IMR-90 (cell line): ENCODE measurements around the gene ANKIB1. TPM values are rescaled to one million over a fixed set of nuclear protein-coding genes. Genes with fewer than 3 reads are reported as not detected.

Experiments
- ATAC-seq: fragments of 200-7000 bp; cut with Tn5 transposase; 2 replicates; pipeline ENCODE4 v1.9.1; 2020; ENCODE audit warnings: low read depth, mild to moderate bottlenecking, moderate library complexity
- BruUV-seq: library from RNA; stranded (reverse); fragments of 400-500 nt; replicated peaks from 2 replicates; lab custom pipeline; 2021; lab: Mats Ljungman, UMichigan
- CTCF ChIA-PET: fragments of 300-600 bp; formaldehyde crosslinking; extraction: SDS; loops from one replicate; lab custom pipeline; 2021; ENCODE audit warnings: antibody characterized with exemption; lab: Yijun Ruan, JAX
- POLR2A ChIA-PET: fragments of 300-600 bp; sonication (Branson Sonifier 250); formaldehyde crosslinking; loops from one replicate; lab custom pipeline; 2022; ENCODE audit warnings: antibody characterized with exemption; ENCODE audit not compliant: unreplicated experiment; lab: Charles Lee
- DNase-seq: peaks from one replicate; pipeline ENCODE4 v3.0.0; 2013
- H2AFZ ChIP-seq: replicated peaks from 2 replicates; pipeline ENCODE3; 2013; ENCODE audit warnings: low read length, mild to moderate bottlenecking; ENCODE audit not compliant: poor library complexity
- H2AK5ac ChIP-seq: 2 replicates; pipeline ENCODE4 v1.6.1; 2013; ENCODE audit warnings: low read depth, low read length, inconsistent platforms
- H2AK9ac ChIP-seq: replicated peaks from 2 replicates; pipeline ENCODE3; 2013; ENCODE audit warnings: mild to moderate bottlenecking, low read depth, low read length, moderate library complexity; ENCODE audit not compliant: poor library complexity
- H2BK120ac ChIP-seq: 2 replicates; pipeline ENCODE4 v1.6.1; 2013; ENCODE audit warnings: low read depth, low read length, inconsistent platforms
- H2BK15ac ChIP-seq: 3 replicates; pipeline ENCODE4 v1.6.1; 2013; ENCODE audit warnings: low read depth, low read length, inconsistent platforms
- H2BK20ac ChIP-seq: 2 replicates; pipeline ENCODE4 v1.6.1; 2013; ENCODE audit warnings: low read depth, mild to moderate bottlenecking, inconsistent platforms, low read length, moderate library complexity
- H2BK5ac ChIP-seq: 2 replicates; pipeline ENCODE4 v1.6.1; 2013; ENCODE audit warnings: mild to moderate bottlenecking, low read depth, low read length, inconsistent platforms; ENCODE audit not compliant: poor library complexity, severe bottlenecking
- H3K14ac ChIP-seq: replicated peaks from 2 replicates; pipeline ENCODE4 v1.6.1; 2013; ENCODE audit warnings: low read depth, low read length, inconsistent platforms
- H3K18ac ChIP-seq: 2 replicates; pipeline ENCODE4 v1.6.1; 2013; ENCODE audit warnings: low read depth, low read length, control low read depth
- H3K23ac ChIP-seq: 2 replicates; pipeline ENCODE4 v1.6.1; 2013; ENCODE audit warnings: low read depth, low read length, inconsistent platforms
- H3K27ac ChIP-seq: 2 replicates; pipeline ENCODE4 v1.5.1; 2013; ENCODE audit warnings: mild to moderate bottlenecking, control low read depth, low read length; ENCODE audit not compliant: insufficient read depth
- H3K27me3 ChIP-seq: 2 replicates; pipeline ENCODE4 v1.6.1; 2013; ENCODE audit warnings: low read length; ENCODE audit not compliant: control insufficient read depth, insufficient read depth
- H3K36me3 ChIP-seq: 2 replicates; pipeline ENCODE4 v1.6.1; 2013; ENCODE audit warnings: low read length, mixed read lengths; ENCODE audit not compliant: control insufficient read depth, insufficient read depth
- H3K4ac ChIP-seq: 2 replicates; pipeline ENCODE4 v1.6.1; 2013; ENCODE audit warnings: low read depth, low read length, inconsistent platforms
- H3K4me1 ChIP-seq: 2 replicates; pipeline ENCODE4 v1.6.1; 2013; ENCODE audit warnings: low read length, mixed read lengths; ENCODE audit not compliant: control insufficient read depth, insufficient read depth
- H3K4me2 ChIP-seq: 2 replicates; pipeline ENCODE4 v1.6.1; 2013; ENCODE audit warnings: low read depth, mild to moderate bottlenecking, control low read depth, low read length, moderate library complexity
- H3K4me3 ChIP-seq: 2 replicates; pipeline ENCODE4 v1.5.1; 2013; ENCODE audit warnings: low read depth, mild to moderate bottlenecking, control low read depth, low read length, moderate library complexity; ENCODE audit not compliant: insufficient read depth
- H3K56ac ChIP-seq: 2 replicates; pipeline ENCODE4 v1.6.1; 2013; ENCODE audit warnings: low read length, inconsistent platforms; ENCODE audit not compliant: insufficient read depth; ENCODE audit errors: extremely low read depth
- H3K79me1 ChIP-seq, 2 experiments: 2 replicates each; pipeline ENCODE4 v1.6.1; 2013; ENCODE audit warnings: low read length in 2 of 2, inconsistent platforms in 1 of 2, low read depth in 1 of 2
- H3K9ac ChIP-seq: 2 replicates; pipeline ENCODE4 v1.6.1; 2013; ENCODE audit warnings: low read depth, low read length, control low read depth
- H3K9me1 ChIP-seq: 2 replicates; pipeline ENCODE4 v1.6.1; 2013; ENCODE audit warnings: low read length, inconsistent platforms; ENCODE audit not compliant: insufficient read depth
- H3K9me3 ChIP-seq: 2 replicates; pipeline ENCODE4 v1.6.1; 2013; ENCODE audit warnings: low read length; ENCODE audit not compliant: control insufficient read depth, insufficient read depth
- H4K20me1 ChIP-seq: 2 replicates; pipeline ENCODE4 v1.6.1; 2013; ENCODE audit warnings: low read length, inconsistent platforms; ENCODE audit not compliant: insufficient read depth
- H4K5ac ChIP-seq: 2 replicates; pipeline ENCODE4 v1.6.1; 2013; ENCODE audit warnings: mild to moderate bottlenecking, low read depth, low read length, control low read depth
- H4K8ac ChIP-seq, 2 experiments: 2 replicates each; pipeline ENCODE4 v1.6.1; 2013; ENCODE audit warnings: low read depth in 2 of 2, low read length in 2 of 2, control low read depth in 1 of 2, inconsistent platforms in 1 of 2
- H4K91ac ChIP-seq: 2 replicates; pipeline ENCODE4 v1.6.1; 2013; ENCODE audit warnings: low read depth, low read length, inconsistent platforms; ENCODE audit not compliant: insufficient read depth
- CEBPB ChIP-seq: IDR thresholded peaks from 2 replicates; pipeline ENCODE4 v1.6.1; 2012; ENCODE audit warnings: low read depth, low read length, improper control_type of control experiment
- MAFK ChIP-seq: IDR thresholded peaks from 2 replicates; pipeline ENCODE4 v1.6.1; 2012; ENCODE audit warnings: low read depth, low read length, improper control_type of control experiment
- POLR2A ChIP-seq: IDR thresholded peaks from 2 replicates; pipeline ENCODE4 v1.6.1; 2012; ENCODE audit warnings: mild to moderate bottlenecking, low read depth, low read length
- USF2 ChIP-seq: fragments of 150-350 bp; IDR thresholded peaks from 2 replicates; pipeline ENCODE4 v1.6.1; 2017; ENCODE audit warnings: mild to moderate bottlenecking, antibody characterized with exemption, low read length, low read depth
- WGBS, 2 experiments: methylation state at CpG; one replicate each; pipeline versions ENCODE4 v1.1.5 to v1.1.7; 2013; ENCODE audit warnings: missing lambda C conversion rate in 2 of 2; ENCODE audit not compliant: insufficient read length in 1 of 2; ENCODE audit errors: extremely low coverage in 2 of 2; 5-methylcytosine and 5-hydroxymethylcytosine counted together
- dilution Hi-C: fragments of 300-500 bp; cut with HindIII; formaldehyde crosslinking; loops from one replicate; pipeline ENCODE4 v1.14.3; 2018; ENCODE audit warnings: low sequenced_read_pairs; ENCODE audit not compliant: unreplicated experiment
- in situ Hi-C: fragments of 300-500 bp; cut with MboI; formaldehyde crosslinking; loops from 3 replicates; pipeline ENCODE4 v1.14.3; 2019; ENCODE audit warnings: low sequenced_read_pairs, inconsistent platforms, mixed read lengths
- intact Hi-C: fragments of 100-400 bp; cut with micrococcal nuclease; formaldehyde crosslinking; loops from 2 replicates; pipeline ENCODE4 v1.10.0; 2022
- polyA plus RNA-seq, 3 experiments: library from polyadenylated mRNA; depleted of rRNA; stranded (reverse); fragments of >200 nt; gene quantifications; 2 replicates each; pipeline ENCODE4 v1.2.3, GENCODE V29; 2012; ENCODE audit warnings: low replicate concordance in 1 of 3
- total RNA-seq: library from RNA; depleted of rRNA; stranded (reverse); fragments of >200 nt; gene quantifications from 2 replicates; pipeline ENCODE4 v1.2.3, GENCODE V29; 2012
- TF ChIP-seq, protein P1 (sequence below): conservative IDR thresholded peaks from 2 replicates; pipeline ENCODE4 v1.5.1; 2012; ENCODE audit warnings: mild to moderate bottlenecking, low read depth, low read length, improper control_type of control experiment

Gene ANKIB1
- total and polyA plus RNA-seq, 2 of the 4 experiments (the other 2 are of a cell fraction) = 18.7 to 33.9 TPM

DNA sequence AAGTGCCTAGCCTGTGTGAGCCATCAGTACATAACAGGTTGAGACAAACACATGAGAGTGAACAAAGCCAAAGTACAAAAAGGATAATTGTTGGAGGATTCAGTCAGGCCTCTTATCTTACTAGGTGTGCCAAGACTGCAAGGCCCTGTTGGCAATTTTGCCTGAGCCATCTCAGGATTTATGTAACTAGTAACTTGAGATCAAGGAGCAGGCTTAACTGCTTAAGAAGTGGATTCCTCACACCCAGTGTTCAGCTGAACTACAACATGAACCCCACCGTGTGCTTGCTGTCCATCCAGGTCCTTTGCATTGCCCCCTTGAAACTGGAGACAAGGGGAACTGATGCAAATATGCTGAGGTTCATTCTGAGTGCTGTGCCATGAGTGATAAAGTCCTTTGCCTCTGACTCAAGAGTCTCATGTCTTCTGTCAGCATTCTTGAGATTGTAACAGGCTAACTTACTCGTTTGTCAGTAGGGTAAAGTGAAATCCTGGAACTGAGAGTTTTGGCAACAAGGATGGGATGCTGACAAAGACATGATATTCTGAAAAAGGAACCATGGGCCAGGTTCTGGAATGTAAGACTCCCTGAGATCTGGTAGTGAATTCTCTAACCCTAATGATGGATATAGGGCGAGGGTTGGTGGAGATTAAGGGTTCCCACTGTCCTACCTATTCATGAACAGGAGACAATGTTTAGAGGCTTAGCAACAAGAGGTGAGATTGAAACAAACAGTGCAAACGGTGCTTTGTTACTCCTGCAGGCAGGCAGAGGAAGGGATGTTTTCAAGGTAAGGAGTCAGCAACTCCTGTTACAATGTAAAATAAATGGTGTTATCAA is 157.4 kb downstream of the ANKIB1 start:
- TF ChIP-seq, protein P1, sequence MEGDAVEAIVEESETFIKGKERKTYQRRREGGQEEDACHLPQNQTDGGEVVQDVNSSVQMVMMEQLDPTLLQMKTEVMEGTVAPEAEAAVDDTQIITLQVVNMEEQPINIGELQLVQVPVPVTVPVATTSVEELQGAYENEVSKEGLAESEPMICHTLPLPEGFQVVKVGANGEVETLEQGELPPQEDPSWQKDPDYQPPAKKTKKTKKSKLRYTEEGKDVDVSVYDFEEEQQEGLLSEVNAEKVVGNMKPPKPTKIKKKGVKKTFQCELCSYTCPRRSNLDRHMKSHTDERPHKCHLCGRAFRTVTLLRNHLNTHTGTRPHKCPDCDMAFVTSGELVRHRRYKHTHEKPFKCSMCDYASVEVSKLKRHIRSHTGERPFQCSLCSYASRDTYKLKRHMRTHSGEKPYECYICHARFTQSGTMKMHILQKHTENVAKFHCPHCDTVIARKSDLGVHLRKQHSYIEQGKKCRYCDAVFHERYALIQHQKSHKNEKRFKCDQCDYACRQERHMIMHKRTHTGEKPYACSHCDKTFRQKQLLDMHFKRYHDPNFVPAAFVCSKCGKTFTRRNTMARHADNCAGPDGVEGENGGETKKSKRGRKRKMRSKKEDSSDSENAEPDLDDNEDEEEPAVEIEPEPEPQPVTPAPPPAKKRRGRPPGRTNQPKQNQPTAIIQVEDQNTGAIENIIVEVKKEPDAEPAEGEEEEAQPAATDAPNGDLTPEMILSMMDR = no peak
- TF ChIP-seq POLR2A (no peak), USF2 (no peak), CEBPB (0 out of 2 replicates have a peak, but pooled peaks have one; percentile 2), MAFK (peak; percentile 51; the same call in 1 of the 2 replicates)
- H3K4ac ChIP-seq = no peak overlapping the region
- 0 out of 2 replicates have a peak overlapping the region, but pooled peaks have one; percentile 36 for H3K14ac ChIP-seq
- H3K79me1 ChIP-seq = no peaks in the 10 kb centered on the region
- BruUV-seq = no TSS peak
- intact Hi-C loops = no loop called here
- H3K4me1 ChIP-seq = peaks cover 2% of the 10 kb centered on the region
- CTCF ChIA-PET = no interaction called here
- H3K4me2 ChIP-seq = peak overlapping the region; percentile 54; the same call in 1 of the 2 replicates
- 0 out of 2 replicates have a peak, but pooled peaks cover 4% of the 10 kb centered on the region for H3K9me1 ChIP-seq
- H3K27me3 ChIP-seq = no peaks in the 10 kb centered on the region
- DNase-seq (peak; percentile 79), ATAC-seq (peak; percentile 89)
- H4K5ac ChIP-seq = no peak overlapping the region
- 50% methylated on average over 3 of the region's 4 CpGs; no CpG with 5 or more reads in 1 of the 2 experiments for WGBS, 2 experiments
- peak overlapping the region; percentile 54; the same call in 1 of the 2 replicates for H3K18ac ChIP-seq
- no peak overlapping the region for H2BK120ac ChIP-seq
- H3K23ac ChIP-seq = peak overlapping the region; percentile 60; the same call in 1 of the 2 replicates
- H2BK20ac ChIP-seq = no peak overlapping the region
- no peak overlapping the region for H2BK15ac ChIP-seq
- H3K36me3 ChIP-seq = peaks cover 11% of the 10 kb centered on the region
- POLR2A ChIA-PET = no interaction called here
- H4K8ac ChIP-seq = 0 out of 4 replicates have a peak overlapping the region, but pooled peaks of 1 of the 2 experiments have one; percentile 8
- dilution Hi-C loops = no loop called here
- in situ Hi-C loops = no loop called here
- no peak overlapping the region for H3K4me3 ChIP-seq
- H4K20me1 ChIP-seq = no peaks in the 10 kb centered on the region; the same call in 1 of the 2 replicates
- peak overlapping the region; percentile 78 for H2BK5ac ChIP-seq
- no peak overlapping the region for H2AK5ac ChIP-seq
- H4K91ac ChIP-seq = no peak overlapping the region
- H2AK9ac ChIP-seq = no peak overlapping the region
- H2AFZ ChIP-seq = peak overlapping the region; percentile 69
- no peak overlapping the region for H3K56ac ChIP-seq
- peak overlapping the region; percentile 56; the same call in 1 of the 2 replicates for H3K27ac ChIP-seq
- H3K9me3 ChIP-seq = no peaks in the 10 kb centered on the region
- H3K9ac ChIP-seq = no peak overlapping the region
